NT2/D1 (cell line): ENCODE data around the gene FAM25G.

Source experiments
- DNase-seq: peaks from one replicate; pipeline ENCODE4 v3.0.0-alpha.2; 2011; ENCODE audit warnings: low read depth, low spot score
- H3K27me3 ChIP-seq: 2 replicates; pipeline ENCODE4 v1.6.0; 2011; ENCODE audit warnings: mild to moderate bottlenecking; ENCODE audit not compliant: insufficient read length, insufficient read depth
- H3K36me3 ChIP-seq: 2 replicates; pipeline ENCODE4 v1.6.1; 2011; ENCODE audit warnings: mild to moderate bottlenecking, low read length, mixed read lengths; ENCODE audit not compliant: insufficient read depth, insufficient read length
- H3K4me1 ChIP-seq: 2 replicates; pipeline ENCODE4 v1.5.1; 2011; ENCODE audit not compliant: insufficient read depth, insufficient read length
- H3K4me3 ChIP-seq: 2 replicates; pipeline ENCODE4 v1.5.1; 2011; ENCODE audit warnings: low read depth; ENCODE audit not compliant: insufficient read length
- H3K9ac ChIP-seq: 2 replicates; pipeline ENCODE4 v1.6.0; 2011; ENCODE audit warnings: low read depth; ENCODE audit not compliant: insufficient read length
- H3K9me3 ChIP-seq: 2 replicates; pipeline ENCODE4 v1.5.1; 2011; ENCODE audit warnings: mild to moderate bottlenecking, low read length; ENCODE audit not compliant: insufficient read depth
- SUZ12 ChIP-seq: IDR thresholded peaks from 2 replicates; pipeline ENCODE4 v1.6.1; 2011; ENCODE audit not compliant: insufficient read length, insufficient read depth; ENCODE audit errors: extremely low read depth
- YY1 ChIP-seq: IDR thresholded peaks from 2 replicates; pipeline ENCODE4 v1.6.1; 2011; ENCODE audit not compliant: insufficient read length, insufficient read depth
- ZNF274 ChIP-seq: IDR thresholded peaks from 2 replicates; pipeline ENCODE4 v1.6.1; 2011; ENCODE audit warnings: mild to moderate bottlenecking, low read depth, low read length

The FAM25G gene

DNA sequence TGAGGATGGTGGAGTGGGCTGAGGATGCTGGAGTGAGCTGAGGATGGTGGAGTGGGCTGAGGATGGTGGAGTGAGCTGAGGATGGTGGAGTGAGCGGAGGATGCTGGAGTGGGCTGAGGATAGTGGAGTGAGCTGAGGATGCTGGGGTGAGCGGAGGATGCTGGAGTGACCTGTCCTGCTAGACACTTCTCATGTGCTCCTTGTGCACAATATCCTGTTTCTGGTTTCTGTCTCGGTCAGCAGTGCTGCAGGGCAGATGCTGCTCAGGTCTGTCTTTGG lies 36.8 kb downstream of the FAM25G start:
- no peak for TF ChIP-seq ZNF274
- TF ChIP-seq YY1 = no peak
- no peak for TF ChIP-seq SUZ12
- peaks cover 9% of the 10 kb centered on the region for H3K4me1 ChIP-seq
- H3K9me3 ChIP-seq = no peaks in the 10 kb centered on the region
- no peak for DNase-seq
- H3K36me3 ChIP-seq = no peaks in the 10 kb centered on the region
- no peaks in the 10 kb centered on the region for H3K27me3 ChIP-seq
- H3K4me3 ChIP-seq = no peak overlapping the region
- no peak overlapping the region for H3K9ac ChIP-seq

DNA sequence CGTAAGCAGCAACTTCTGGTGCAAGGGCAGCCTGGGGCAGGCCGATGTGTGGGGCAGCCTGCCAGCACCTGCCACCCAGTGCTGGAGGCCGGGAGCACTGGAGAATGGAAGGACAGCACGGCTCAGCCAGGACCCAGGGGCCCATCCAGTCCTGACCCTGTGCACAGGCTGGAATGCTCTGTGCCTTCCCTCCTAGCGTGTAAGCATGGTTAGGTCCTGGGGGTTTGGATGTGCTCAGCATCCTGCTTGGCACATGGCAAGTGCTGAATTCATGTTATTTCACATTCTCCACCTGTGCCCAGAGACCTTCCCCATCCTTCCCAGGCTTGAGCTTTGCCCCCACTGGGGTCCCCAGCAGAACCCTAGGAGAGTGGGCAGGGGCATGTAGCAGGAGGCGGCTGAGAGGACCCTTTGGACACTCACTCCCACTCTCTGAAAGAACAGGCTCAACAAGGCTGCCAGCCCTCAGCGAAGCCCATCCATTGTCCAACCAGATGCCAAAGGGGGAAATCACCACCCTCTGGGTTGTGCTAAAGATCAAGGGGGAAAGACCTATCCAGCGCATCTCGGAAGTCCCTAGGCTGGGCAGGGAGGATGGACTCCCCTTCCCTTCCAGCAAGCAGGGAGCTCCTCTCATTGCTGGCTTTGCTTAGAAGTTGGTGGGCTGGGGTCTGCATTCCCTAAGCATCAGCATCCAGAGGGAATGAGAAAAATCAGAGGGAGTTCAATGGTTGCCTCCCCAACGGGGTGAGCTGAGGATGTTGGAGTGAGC lies 37.3 kb downstream of the FAM25G start:
- Histone ChIP-seq H3K4me1 (peaks cover 9% of the 10 kb centered on the region), H3K9ac (no peak overlapping the region), H3K27me3 (no peaks in the 10 kb centered on the region), H3K36me3 (no peaks in the 10 kb centered on the region), H3K9me3 (no peaks in the 10 kb centered on the region), H3K4me3 (no peak overlapping the region)
- TF ChIP-seq SUZ12 (no peak), YY1 (no peak), ZNF274 (no peak)
- DNase-seq = no peak

DNA sequence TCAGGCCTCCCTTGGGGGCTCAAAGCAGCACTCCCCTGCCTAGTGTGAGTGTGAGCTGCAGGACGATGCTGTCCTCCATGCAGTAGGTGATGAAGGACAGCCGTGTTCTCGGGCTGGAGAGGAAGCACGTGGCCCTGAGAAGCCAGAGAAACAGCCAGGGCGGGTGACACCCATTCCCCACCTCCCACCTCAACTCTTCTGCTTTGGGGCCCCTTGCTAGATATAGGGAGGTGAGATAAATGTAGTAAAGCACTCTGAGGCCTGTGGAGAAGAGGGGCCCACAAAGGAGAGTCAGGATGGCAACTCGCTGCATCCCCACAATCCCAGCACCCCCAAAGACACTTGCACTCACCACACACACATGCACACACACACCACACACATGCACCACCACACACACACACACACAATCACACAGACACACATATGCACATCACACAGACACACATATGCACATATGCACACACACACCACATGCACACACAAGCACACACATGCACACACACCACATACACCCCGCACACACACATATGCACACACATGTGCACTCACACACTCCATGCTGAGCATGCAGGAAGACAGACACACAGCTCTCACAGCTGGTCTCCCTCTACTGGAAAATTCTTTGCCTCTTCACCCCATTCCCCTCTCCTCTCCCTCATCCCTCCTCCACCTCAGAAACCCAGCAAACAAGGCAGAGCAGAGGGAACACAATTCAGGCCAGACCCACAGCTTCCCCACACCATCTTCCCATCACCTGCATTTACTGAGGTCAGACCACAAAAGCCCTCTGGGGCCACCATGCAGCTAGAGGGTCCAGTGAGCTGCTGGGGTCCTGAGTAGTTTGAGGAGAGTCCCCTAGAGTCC lies 38.1 kb downstream of the FAM25G start:
- Histone ChIP-seq H3K9me3 (no peaks in the 10 kb centered on the region), H3K27me3 (no peaks in the 10 kb centered on the region), H3K9ac (no peak overlapping the region), H3K36me3 (no peaks in the 10 kb centered on the region), H3K4me1 (peaks cover 9% of the 10 kb centered on the region), H3K4me3 (no peak overlapping the region)
- TF ChIP-seq SUZ12 = no peak
- TF ChIP-seq ZNF274 = no peak
- TF ChIP-seq YY1 = no peak
- no peak for DNase-seq

DNA sequence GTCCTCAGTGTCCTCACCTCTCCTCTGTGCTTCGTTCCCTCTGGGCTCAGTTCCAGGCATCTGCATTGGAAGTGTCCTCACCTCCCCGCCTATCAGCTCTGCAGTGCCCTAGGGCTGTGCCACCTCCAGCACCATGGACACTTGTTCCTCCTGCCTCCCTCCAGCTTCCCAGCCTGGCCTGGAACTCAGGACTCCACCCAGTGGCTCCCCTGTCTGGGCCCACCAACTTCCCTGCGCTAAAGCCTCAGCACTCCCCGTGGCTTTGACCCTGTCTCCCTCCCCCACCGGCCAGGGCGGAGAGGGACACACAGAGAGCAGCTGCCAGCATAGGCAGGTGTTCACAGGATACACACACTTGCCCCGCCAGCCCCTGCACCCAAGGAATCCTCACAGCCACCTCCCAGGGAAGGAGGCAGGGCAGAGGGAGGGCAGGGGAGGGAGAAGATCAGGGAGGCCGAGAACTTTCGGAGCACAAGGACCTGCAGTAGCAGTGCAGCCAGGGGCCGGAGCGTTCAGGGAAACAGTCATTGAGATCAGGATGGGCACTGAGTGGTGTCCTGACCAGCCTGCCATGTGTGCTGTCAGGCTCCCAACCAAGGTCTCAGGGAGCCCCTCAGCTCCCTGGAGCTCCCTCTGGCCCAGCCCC lies 38.9 kb downstream of the FAM25G start:
- no peaks in the 10 kb centered on the region for H3K27me3 ChIP-seq
- peaks cover 9% of the 10 kb centered on the region for H3K4me1 ChIP-seq
- H3K36me3 ChIP-seq = no peaks in the 10 kb centered on the region
- TF ChIP-seq YY1 (no peak), ZNF274 (no peak), SUZ12 (no peak)
- H3K9me3 ChIP-seq = no peaks in the 10 kb centered on the region
- no peak overlapping the region for H3K9ac ChIP-seq
- H3K4me3 ChIP-seq = no peak overlapping the region
- DNase-seq = no peak

DNA sequence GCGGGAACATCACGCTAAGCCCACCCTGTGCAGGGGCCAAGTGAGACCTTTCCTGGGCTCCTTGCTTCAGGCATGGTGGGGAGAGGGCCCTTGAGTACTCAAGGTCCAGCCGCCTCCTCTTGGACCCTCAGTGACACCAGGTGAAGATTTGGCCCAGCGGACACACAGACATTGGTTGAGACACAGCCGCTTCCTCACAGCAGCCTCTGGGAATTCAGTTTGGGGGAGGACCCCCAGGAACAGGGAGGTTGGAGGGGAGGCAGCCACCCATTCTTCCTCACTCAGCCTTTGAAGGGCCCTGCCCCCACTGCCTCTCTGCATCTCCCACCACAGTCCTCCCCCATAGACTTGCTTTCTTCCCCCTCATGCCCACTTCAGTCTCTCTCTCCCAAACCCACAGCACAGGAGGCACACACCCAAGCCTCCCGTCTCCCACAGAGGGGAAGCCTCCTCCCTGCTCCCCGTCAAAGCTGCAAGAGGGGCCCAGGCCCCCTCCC lies 39.5 kb downstream of the FAM25G start:
- no peak overlapping the region for H3K9ac ChIP-seq
- no peaks in the 10 kb centered on the region for H3K36me3 ChIP-seq
- H3K27me3 ChIP-seq = no peaks in the 10 kb centered on the region
- no peaks in the 10 kb centered on the region for H3K9me3 ChIP-seq
- no peak for DNase-seq
- H3K4me3 ChIP-seq = no peak overlapping the region
- peaks cover 9% of the 10 kb centered on the region for H3K4me1 ChIP-seq
- TF ChIP-seq YY1 (no peak), SUZ12 (no peak), ZNF274 (no peak)

DNA sequence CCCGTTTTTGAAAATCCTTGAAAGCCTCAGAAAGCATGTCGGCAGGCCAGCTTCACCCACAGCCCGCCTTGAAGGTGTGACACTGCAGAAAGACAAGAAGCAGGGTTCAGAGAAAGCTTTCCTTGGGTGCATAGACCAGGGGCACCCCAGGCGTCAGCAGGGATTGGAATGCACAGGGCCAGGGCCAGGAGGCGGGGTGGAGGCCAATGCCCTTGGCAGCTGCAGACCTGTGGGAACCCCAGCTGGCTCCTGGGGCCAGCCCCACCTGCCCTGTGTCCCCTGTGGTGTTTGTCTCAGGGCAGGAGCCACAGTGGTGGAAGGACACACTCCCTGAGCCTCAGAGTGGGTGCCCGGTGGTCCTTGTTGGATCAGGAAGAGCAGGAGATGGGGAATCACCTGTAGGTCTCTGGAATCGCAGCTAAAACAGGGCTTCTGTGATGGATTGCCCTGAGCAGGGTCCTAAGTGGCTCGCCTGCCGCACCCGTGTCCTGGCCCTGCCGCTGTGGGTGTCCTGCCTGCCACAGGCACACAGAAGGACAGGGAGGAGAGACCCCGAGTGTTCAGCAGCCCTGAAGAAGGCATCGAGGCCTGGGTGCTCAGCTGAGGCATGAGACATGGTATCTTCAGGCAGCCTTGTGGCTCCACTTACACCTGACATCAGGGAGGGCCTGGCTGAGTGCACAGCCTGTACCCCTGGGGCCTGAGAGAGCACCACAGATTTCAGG lies 40.1 kb downstream of the FAM25G start:
- H3K9me3 ChIP-seq = peaks cover 2% of the 10 kb centered on the region; the same call in 1 of the 2 replicates

More for the DNA sequence above, 40.1 kb downstream of the FAM25G start:
- no peaks in the 10 kb centered on the region for H3K27me3 ChIP-seq
- no peaks in the 10 kb centered on the region for H3K36me3 ChIP-seq
- peaks cover 9% of the 10 kb centered on the region for H3K4me1 ChIP-seq
- TF ChIP-seq SUZ12 (no peak), YY1 (no peak), ZNF274 (no peak)
- no peak for DNase-seq
- H3K9ac ChIP-seq = no peak overlapping the region
- no peak overlapping the region for H3K4me3 ChIP-seq
